ENCODE results near the gene GNG13.

The GNG13 gene

GRCh38 chr16:763369-764183 lies 37.0 kb downstream of the GNG13 start:
- ChIA-PET CTCF (interaction anchor here (0.5 to 0.8 kb wide), 2 partner anchors 22 to 333 kb away, joined by 3 to 5 read pairs; no protein-coding TSS in a partner anchor), POLR2A (ENCODE audit: low non-redundant PET) (no interaction called here)
- TF ChIP-seq CTCF (conservative IDR thresholded peaks at IDR 0.05; ENCODE audit: low read depth), result no peak
- peak overlapping the region; percentile 68 for H3K27ac ChIP-seq
- no peak for DNase-seq (ENCODE audit: low spot score)

- ChIA-PET POLR2A (ENCODE audit: low non-redundant PET) (no interaction called here), CTCF (interaction anchor here (0.9 to 1.1 kb wide), 2 partner anchors 17 to 23 kb away, joined by 5 to 6 read pairs; no protein-coding TSS in a partner anchor)
- peak overlapping the region; percentile 68 for H3K27ac ChIP-seq
- TF ChIP-seq CTCF (conservative IDR thresholded peaks at IDR 0.05; ENCODE audit: low read depth), result no peak
- DNase-seq (ENCODE audit: low spot score), result no peak
These were observed 37.8 kb downstream of the GNG13 start for GRCh38 chr16:762595-763268.

GRCh38 chr16:761625-762513 lies 38.7 kb downstream of the GNG13 start:
- TF ChIP-seq CTCF (conservative IDR thresholded peaks at IDR 0.05; ENCODE audit: low read depth), result no peak
- peak overlapping the region; percentile 68 for H3K27ac ChIP-seq
- no peak for DNase-seq (ENCODE audit: low spot score)
- POLR2A ChIA-PET (ENCODE audit: low non-redundant PET), result interaction anchor here (0.8 kb wide), 1 partner anchor 26 kb away, joined by 4 read pairs; the partner anchor contains the start of gene RPUSD1
- CTCF ChIA-PET, result interaction anchor here (0.5 to 1.1 kb wide), 4 partner anchors 14 to 40 kb away, joined by 3 to 6 read pairs (median 4); no protein-coding TSS in a partner anchor

GRCh38 chr16:760545-761343 lies 39.8 kb downstream of the GNG13 start, which contains the start of gene MSLN:
MSLN (plus strand) TSS chr16:760734; CDS start chr16:762681, 1,947 bp downstream.
- CTCF ChIA-PET, result interaction anchor here (0.5 to 2.4 kb wide), 7 partner anchors 15 to 393 kb away, joined by 3 to 6 read pairs (median 3); partner anchors contain the start of gene CIAO3
- POLR2A ChIA-PET (ENCODE audit: low non-redundant PET), result interaction anchor here (0.8 kb wide), 1 partner anchor 27 kb away, joined by 4 read pairs; the partner anchor contains the start of gene RPUSD1
- peak; percentile 78 for DNase-seq (ENCODE audit: low spot score)
- no peak for TF ChIP-seq CTCF (conservative IDR thresholded peaks at IDR 0.05; ENCODE audit: low read depth)
- H3K27ac ChIP-seq, result peak within 1 kb of the TSS; percentile 68

- no peak for DNase-seq (ENCODE audit: low spot score)
- ChIA-PET POLR2A (ENCODE audit: low non-redundant PET) (interaction anchor here (0.6 kb wide), 1 partner anchor 1204 kb away, joined by 3 read pairs; no protein-coding TSS in a partner anchor), CTCF (interaction anchor here (0.8 to 2.4 kb wide), 4 partner anchors 16 to 31 kb away, joined by 3 to 6 read pairs (median 4); partner anchors contain the start of gene CIAO3)
- TF ChIP-seq CTCF (conservative IDR thresholded peaks at IDR 0.05; ENCODE audit: low read depth), result no peak
- H3K27ac ChIP-seq, result peak overlapping the region; percentile 68
These were observed 40.5 kb downstream of the GNG13 start for GRCh38 chr16:760065-760464.
